SH-SY5Y (cell line): ENCODE results near the gene SLC35G3.

ENCODE experiments used
- GATA2 ChIP-seq: IDR thresholded peaks from 2 replicates; pipeline ENCODE4 v1.6.1; 2011; ENCODE audit warnings: mild to moderate bottlenecking, low read depth, low read length
- GATA3 ChIP-seq: IDR thresholded peaks from 2 replicates; pipeline ENCODE4 v1.6.1; 2011; ENCODE audit warnings: low read depth, mild to moderate bottlenecking, low read length, moderate library complexity

- no peak for TF ChIP-seq GATA3
- TF ChIP-seq GATA2, result no peak
Observed at GRCh38 chr17:35162755-35163154, 31.4 kb downstream of the SLC35G3 start.
